Muscle layer of colon (tissue), 2 donors: ENCODE results near the gene SASH3.

ENCODE experiments used
- H3K27ac ChIP-seq: one replicate; pipeline ENCODE4 v1.7.0; 2013; ENCODE audit warnings: low read depth, mild to moderate bottlenecking, low read length, moderate library complexity
- H3K27me3 ChIP-seq, 2 donors: one replicate each; pipeline ENCODE4 v1.7.0; 2013; ENCODE audit warnings: low read length in 2 of 2, mild to moderate bottlenecking in 2 of 2; ENCODE audit not compliant: insufficient read depth in 2 of 2, control insufficient read depth in 1 of 2
- H3K36me3 ChIP-seq: one replicate; pipeline ENCODE4 v1.7.0; 2013; ENCODE audit warnings: mild to moderate bottlenecking, low read length; ENCODE audit not compliant: insufficient read depth
- H3K4me1 ChIP-seq: one replicate; pipeline ENCODE4 v1.7.0; 2013; ENCODE audit warnings: mild to moderate bottlenecking, low read length; ENCODE audit not compliant: insufficient read depth
- H3K4me3 ChIP-seq, 2 donors: one replicate each; pipeline ENCODE4 v1.7.0; 2013; ENCODE audit warnings: low read length in 2 of 2, low read depth in 1 of 2, mild to moderate bottlenecking in 1 of 2, moderate library complexity in 1 of 2
- H3K9ac ChIP-seq: one replicate; pipeline ENCODE4 v1.7.0; 2013; ENCODE audit warnings: low read length
- H3K9me3 ChIP-seq: one replicate; pipeline ENCODE4 v1.7.0; 2013; ENCODE audit warnings: mild to moderate bottlenecking, low read length
- donor health status: abdominal sarcoma.
- donor health status: Adenocarcinoma of cecum.

Gene SASH3

DNA sequence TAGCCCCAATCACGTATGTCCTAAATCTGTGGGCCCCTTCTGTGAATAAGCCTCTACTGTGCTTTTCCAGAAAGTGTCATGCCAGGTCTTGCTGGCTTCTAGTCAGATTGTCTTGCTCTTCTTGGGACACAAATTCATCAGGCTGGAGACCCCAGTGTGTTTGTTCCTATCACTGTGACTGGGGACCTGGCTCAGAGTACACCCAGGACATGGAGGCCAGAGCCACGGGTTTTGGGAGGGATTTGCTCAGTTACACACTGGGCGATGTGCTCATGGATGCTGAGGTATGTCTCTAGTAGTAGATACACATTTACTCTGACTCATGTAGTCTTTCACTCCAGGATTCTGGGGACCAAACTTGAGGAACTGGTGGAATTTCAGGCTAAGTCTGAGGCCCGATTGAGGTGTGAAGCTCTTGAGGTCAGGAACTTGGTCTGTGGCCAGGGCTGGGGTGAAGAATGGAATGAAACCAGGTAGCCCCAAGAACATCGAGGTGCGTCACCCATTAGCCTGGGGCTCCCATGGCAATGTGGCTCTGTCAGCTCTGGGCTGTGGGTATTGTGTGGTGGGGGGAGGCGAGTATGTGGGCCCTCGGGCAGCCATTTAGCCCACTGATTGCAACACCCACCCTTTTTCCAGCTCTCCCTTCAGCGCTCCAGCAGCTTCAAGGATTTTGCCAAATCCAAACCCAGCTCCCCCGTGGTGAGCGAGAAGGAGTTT lies 7.7 kb downstream of the SASH3 start:
- Histone ChIP-seq H3K27ac (no peak overlapping the region), H3K9me3 (no peaks in the 10 kb centered on the region), H3K36me3 (no peaks in the 10 kb centered on the region), H3K4me3 (no peak overlapping the region), H3K27me3 (no peaks in the 10 kb centered on the region), H3K9ac (no peak overlapping the region), H3K4me1 (no peaks in the 10 kb centered on the region)

- H3K27ac ChIP-seq: no peak overlapping the region
- H3K4me1 ChIP-seq: no peaks in the 10 kb centered on the region
- H3K36me3 ChIP-seq: no peaks in the 10 kb centered on the region
- no peak overlapping the region for H3K9ac ChIP-seq
- H3K9me3 ChIP-seq: no peaks in the 10 kb centered on the region
- no peaks in the 10 kb centered on the region for H3K27me3 ChIP-seq
- H3K4me3 ChIP-seq: no peak overlapping the region
Observed at GRCh38 chrX:129788527-129788926, 8.8 kb downstream of the SASH3 start.

DNA sequence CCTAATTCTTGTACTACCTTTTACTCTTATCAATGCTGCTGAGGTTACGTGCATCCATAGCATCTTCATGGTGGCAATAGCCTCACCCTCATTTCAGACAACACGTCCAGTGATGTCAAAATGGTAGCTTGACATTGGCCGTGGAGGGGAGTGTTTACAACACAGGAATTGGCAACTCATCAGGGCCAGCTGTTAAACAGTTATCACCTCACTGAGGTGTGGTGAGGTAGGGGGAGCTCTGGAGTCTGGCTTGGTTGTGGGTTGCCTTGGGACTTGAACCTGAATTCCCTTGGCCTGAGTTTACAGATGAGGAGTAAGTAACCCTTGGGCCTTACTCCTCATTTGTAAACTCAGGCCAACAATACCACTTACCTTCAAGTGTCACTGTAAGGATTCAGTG lies 10.4 kb downstream of the SASH3 start:
- Histone ChIP-seq H3K27ac (no peak overlapping the region), H3K36me3 (no peaks in the 10 kb centered on the region), H3K9ac (no peak overlapping the region), H3K4me1 (no peaks in the 10 kb centered on the region), H3K27me3 (no peaks in the 10 kb centered on the region), H3K4me3 (no peak overlapping the region), H3K9me3 (no peaks in the 10 kb centered on the region)

GRCh38 chrX:129790808-129791207 lies 11.1 kb downstream of the SASH3 start:
- Histone ChIP-seq H3K9ac (no peak overlapping the region), H3K9me3 (no peaks in the 10 kb centered on the region), H3K27ac (no peak overlapping the region), H3K4me1 (no peaks in the 10 kb centered on the region), H3K36me3 (no peaks in the 10 kb centered on the region), H3K4me3 (no peak overlapping the region), H3K27me3 (no peaks in the 10 kb centered on the region)

DNA sequence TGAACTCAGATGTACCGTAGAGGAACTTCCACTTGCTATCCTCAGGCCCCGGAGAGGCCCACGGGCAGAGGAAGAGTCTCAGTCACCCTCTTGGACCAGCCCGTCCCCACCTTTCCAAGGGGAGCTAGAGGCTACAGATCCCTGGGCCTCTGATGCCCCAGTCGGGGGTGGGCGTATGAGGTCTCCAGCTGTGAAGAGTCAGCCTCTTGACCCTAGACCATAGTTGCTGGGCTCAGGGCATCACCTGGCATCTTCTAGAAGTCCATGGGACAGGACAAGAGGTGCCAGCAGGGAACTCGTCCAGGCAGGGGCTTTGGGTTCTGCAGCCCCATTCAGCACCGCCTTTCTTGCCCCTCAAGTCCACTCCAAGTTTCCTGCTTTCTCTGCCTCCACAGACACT lies 11.6 kb downstream of the SASH3 start:
- no peaks in the 10 kb centered on the region for H3K4me1 ChIP-seq

GRCh38 chrX:129791961-129792570 lies 12.3 kb downstream of the SASH3 start:
- Histone ChIP-seq H3K27me3 (no peaks in the 10 kb centered on the region), H3K9me3 (no peaks in the 10 kb centered on the region), H3K27ac (no peak overlapping the region), H3K4me3 (no peak overlapping the region), H3K9ac (no peak overlapping the region), H3K4me1 (no peaks in the 10 kb centered on the region), H3K36me3 (no peaks in the 10 kb centered on the region)

More for the DNA sequence above, 11.6 kb downstream of the SASH3 start:
- Histone ChIP-seq H3K27ac (no peak overlapping the region), H3K4me3 (no peak overlapping the region), H3K9ac (no peak overlapping the region), H3K36me3 (no peaks in the 10 kb centered on the region), H3K9me3 (no peaks in the 10 kb centered on the region), H3K27me3 (no peaks in the 10 kb centered on the region)

DNA sequence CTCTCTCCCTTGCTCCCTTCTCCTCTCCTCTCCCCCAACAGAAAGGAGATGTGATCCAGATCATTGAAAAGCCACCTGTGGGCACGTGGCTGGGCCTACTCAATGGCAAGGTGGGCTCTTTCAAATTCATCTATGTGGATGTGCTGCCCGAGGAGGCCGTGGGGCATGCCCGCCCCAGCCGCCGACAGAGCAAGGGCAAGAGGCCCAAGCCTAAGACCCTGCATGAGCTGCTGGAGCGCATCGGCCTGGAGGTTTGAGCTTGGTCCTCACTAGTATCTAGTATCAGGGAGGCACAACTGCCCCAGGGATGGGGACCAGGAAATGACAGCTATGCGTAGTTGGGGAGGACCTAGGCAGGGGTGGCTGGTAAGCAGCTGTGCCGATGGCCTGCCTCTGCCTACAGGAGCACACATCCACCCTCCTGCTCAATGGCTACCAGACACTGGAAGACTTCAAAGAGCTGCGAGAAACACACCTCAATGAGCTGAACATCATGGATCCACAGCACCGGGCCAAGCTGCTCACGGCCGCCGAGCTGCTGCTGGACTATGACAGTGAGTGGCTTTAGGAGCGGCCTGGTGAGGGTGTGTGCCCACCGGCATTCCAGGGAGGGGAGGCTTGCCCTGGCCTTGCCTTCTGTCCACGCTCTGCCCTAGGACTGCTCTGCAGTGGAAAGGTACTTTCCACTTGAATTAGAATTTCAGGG lies 13.0 kb downstream of the SASH3 start:
- Histone ChIP-seq H3K27ac (no peak overlapping the region), H3K9me3 (no peaks in the 10 kb centered on the region), H3K4me3 (no peak overlapping the region), H3K36me3 (no peaks in the 10 kb centered on the region), H3K9ac (no peak overlapping the region), H3K27me3 (no peaks in the 10 kb centered on the region), H3K4me1 (no peaks in the 10 kb centered on the region)

DNA sequence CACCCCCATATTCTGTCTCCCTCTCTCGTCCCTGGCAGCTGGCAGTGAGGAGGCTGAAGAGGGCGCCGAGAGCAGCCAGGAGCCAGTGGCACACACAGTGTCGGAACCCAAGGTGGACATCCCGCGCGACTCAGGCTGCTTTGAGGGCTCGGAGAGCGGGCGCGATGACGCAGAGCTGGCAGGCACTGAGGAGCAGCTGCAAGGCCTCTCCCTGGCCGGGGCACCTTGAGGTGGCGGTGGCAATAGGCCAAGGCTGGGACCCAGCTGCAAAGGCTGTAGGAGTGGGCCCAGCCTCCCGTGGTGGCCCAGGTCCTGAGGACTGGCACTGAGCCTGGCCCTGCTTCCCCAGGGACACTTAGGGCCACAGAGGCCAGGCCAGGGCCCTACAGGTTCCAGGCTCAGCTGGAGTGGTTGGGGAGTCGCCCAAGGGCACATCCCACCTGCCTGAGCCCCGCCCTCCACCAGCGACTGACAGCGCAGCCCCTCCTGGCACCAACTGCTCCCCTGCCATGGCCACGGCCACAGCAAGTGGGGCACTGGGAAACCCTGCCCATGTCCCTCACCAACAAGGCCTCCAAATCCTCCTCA lies 13.9 kb downstream of the SASH3 start:
- Histone ChIP-seq H3K9ac (no peak overlapping the region), H3K27me3 (peaks cover 0 to 4% of the 10 kb centered on the region in 2 donors), H3K9me3 (no peaks in the 10 kb centered on the region), H3K36me3 (no peaks in the 10 kb centered on the region), H3K4me3 (no peak overlapping the region), H3K4me1 (no peaks in the 10 kb centered on the region), H3K27ac (no peak overlapping the region)

GRCh38 chrX:129795584-129795983 lies 15.8 kb downstream of the SASH3 start:
- Histone ChIP-seq H3K27me3 (peaks cover 4% of the 10 kb centered on the region in 2 donors), H3K9ac (no peak overlapping the region), H3K9me3 (no peaks in the 10 kb centered on the region), H3K27ac (no peak overlapping the region), H3K4me3 (no peak overlapping the region), H3K4me1 (no peaks in the 10 kb centered on the region), H3K36me3 (no peaks in the 10 kb centered on the region)

GRCh38 chrX:129797251-129797906 lies 17.6 kb downstream of the SASH3 start:
- no peak overlapping the region for H3K9ac ChIP-seq
- no peak overlapping the region for H3K4me3 ChIP-seq
- H3K9me3 ChIP-seq: no peaks in the 10 kb centered on the region
- no peaks in the 10 kb centered on the region for H3K4me1 ChIP-seq
- H3K36me3 ChIP-seq: no peaks in the 10 kb centered on the region
- H3K27me3 ChIP-seq: peaks cover 4% of the 10 kb centered on the region in 2 donors
- H3K27ac ChIP-seq: no peak overlapping the region

GRCh38 chrX:129798456-129798855 lies 18.7 kb downstream of the SASH3 start:
- Histone ChIP-seq H3K4me1 (no peaks in the 10 kb centered on the region), H3K4me3 (no peak overlapping the region), H3K27ac (no peak overlapping the region), H3K9ac (no peak overlapping the region), H3K9me3 (no peaks in the 10 kb centered on the region), H3K36me3 (no peaks in the 10 kb centered on the region), H3K27me3 (peaks cover 4% of the 10 kb centered on the region in 2 donors)
